Femur (tissue), 1 donor: ENCODE data around the gene MACROH2A1.

Experiments
- DNase-seq: peaks from one replicate; pipeline ENCODE4 v3.0.0-alpha.2; 2017

MACROH2A1 gene

GRCh38 chr5:135349886-135350285 is 49.1 kb downstream of the MACROH2A1 start:
- no peak for DNase-seq

DNA sequence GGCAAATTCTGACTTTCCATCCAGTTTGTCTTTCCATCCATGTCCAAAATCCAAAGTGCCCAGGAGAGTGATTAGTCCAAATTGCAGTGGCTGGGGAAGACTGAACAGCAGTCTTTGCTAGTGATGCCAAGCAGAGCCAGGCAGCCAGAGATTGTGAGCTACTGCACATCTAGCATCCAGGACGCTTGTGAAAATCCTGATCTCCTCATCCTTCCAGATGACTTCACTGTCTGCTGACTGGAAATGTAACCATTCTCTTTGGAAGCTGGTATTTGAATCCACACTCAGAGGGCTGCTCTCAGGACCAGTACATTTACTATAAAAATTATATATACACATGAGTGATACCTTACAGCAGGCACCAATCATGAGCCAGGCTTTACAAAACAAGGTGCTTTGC is 49.6 kb downstream of the MACROH2A1 start:
- DNase-seq, result peak; percentile 6

DNA sequence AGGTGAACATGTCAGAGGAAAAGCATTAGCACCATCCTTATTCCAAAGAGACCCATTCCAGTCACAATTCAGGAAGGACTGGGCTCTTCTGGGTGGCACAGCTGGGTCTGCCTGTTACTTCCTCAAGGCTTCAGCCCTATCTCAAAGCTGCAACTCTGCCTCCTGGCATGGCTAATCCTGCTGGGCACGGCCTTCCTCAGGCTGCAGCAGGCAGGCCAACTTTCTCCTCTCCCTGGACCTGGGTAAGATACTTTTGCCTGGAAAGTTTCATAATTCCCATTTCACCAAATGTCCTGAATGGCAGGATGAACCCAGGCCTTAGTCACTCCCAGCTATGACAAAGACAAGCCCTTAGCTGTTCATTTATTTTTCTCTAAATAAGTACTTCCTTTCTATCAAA is 50.1 kb downstream of the MACROH2A1 start:
- DNase-seq, result peak; percentile 5

GRCh38 chr5:135347392-135347791 is 51.6 kb downstream of the MACROH2A1 start:
- DNase-seq, result no peak

GRCh38 chr5:135345956-135346731 is 52.9 kb downstream of the MACROH2A1 start:
- DNase-seq, result no peak

DNA sequence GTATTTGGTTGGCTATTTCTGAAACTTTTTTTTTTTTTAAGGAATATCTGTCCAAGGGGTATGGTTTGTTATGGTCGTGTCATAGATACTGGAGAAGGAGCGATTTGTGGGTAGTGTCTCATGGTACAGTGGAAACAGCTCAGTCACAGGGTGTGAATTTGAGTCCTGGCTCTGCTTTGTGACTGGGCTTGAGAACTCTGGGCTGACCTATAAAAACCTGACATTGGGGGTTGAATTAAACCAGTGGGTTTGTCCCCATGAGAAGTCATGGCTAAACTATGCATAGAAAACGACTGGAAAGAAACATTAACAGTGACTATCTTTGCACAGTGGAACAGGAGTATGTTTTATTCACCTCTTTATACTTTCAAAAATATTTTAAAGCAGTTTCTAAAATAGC is 54.7 kb downstream of the MACROH2A1 start:
- DNase-seq, result no peak

- no peak for DNase-seq
These were observed 55.6 kb downstream of the MACROH2A1 start for GRCh38 chr5:135343413-135343812.

DNA sequence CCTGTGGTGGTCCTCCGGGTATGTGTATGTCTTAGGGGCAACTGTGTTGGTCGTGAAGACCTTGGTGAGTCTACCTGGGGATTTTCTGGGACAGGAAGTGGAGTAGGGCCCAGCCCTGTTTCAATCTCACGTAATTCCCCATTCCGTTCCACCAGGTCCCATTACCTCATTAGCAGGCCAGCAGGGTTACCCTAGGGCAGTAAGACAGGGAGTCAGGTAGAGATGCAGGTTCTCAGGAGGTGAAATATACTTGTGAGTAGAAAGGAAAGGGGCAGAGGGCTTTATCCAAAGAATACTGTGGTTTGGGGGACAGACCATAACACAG is 56.5 kb downstream of the MACROH2A1 start:
- DNase-seq, result no peak

DNA sequence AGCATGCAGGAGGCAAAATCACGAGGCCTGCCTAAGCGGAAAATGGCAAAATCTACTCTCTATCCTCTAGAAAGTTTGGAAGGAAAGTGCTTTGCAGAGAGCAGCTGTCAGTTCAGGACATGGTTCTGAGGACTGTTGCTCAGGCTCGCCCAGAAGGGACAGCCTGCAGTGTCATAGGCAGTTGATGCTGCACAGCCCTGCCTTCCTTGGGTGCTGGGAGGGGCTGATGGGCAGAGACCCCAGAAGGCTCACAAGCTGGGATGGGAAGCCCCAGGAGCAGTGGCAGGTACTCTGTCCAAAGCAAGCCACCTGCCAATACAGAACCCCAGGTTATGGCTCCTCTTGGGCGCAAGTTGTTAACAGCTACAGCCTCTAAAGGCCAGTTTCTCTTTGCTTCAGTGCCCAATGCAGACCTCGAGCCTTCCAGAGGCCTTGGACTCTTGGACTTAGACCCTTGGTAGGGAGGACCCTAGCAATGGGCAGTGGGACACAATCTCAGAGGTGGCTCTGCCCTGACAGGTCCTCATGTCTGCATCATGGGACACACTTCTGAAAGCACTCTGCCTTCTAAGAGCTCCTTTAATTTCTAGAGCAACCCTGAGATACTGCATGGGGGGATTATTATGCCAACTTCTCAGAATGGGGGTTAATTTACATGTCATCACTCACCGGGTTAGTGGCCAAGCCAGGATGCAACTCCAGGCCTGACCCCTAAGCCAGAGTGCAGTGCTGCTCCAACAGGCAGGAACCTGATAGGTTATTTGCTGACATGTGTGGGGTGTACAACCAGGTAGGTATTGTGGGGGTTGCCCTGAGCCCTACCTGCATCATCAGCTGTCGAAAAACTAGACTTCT is 57.1 kb downstream of the MACROH2A1 start:
- DNase-seq, result no peak

- no peak for DNase-seq
These were observed 57.9 kb downstream of the MACROH2A1 start for GRCh38 chr5:135341016-135341666.

GRCh38 chr5:135340568-135340967 is 58.5 kb downstream of the MACROH2A1 start:
- no peak for DNase-seq

DNA sequence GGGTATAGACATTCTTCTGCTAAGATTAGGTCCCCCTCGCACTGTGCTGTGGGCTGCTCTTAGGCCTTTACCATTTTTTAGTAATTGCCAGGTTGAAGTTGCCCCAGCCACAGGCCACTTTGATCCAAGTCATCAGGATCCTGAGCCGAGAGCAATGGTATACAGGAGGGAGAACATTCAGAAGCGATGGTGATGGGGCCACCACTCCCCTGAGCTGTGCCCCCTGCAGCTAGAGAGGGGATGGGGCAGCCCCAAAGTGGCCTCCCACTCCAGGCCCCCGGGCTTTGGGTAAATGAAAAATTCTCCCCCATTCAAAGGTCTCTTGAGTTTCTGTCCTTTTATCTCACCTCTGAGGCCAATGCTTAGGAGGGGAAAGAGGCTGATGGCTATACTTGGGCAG is 59.4 kb downstream of the MACROH2A1 start:
- no peak for DNase-seq

DNA sequence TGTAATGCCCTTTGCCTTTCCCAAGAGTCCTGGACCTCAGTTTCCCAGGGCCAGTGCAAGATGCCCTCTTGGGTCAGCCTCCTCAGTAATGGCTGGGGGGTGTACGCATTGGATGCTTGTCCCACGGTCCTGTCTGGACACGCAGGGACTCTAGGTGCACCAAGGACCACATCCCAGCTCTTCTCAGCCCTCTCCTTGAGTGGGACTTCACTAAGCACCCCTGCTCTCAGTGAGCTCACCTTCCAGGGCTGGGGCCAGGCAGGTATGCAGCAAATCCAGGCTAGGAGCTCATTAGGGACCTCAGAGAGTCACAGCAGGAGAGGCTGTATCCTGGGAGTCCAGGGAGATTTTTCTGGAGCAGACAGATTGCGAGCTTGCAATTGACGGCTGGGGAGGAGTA is 59.8 kb downstream of the MACROH2A1 start:
- no peak for DNase-seq

DNA sequence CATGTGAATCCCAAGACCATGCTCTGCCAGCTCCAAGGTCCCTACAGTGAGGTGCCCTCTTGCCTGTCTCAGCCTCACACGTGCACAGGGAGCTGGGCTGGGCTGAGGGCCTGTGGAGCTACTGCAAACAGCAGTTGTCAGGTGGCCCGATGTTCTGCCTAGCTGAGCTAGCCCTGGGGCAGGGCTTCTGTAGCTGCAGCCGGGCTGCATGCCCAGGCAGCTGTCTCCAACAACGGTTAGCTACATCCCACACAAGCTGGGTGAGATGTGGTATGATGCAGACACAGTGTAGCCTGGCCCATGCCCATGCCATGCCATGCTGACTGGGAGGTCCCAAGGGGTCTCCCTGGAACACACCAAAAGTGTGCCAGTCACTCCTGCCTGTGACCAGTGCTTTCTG is 62.0 kb downstream of the MACROH2A1 start:
- DNase-seq, result peak; percentile 56

GRCh38 chr5:135335031-135335828 is 63.8 kb downstream of the MACROH2A1 start:
- no peak for DNase-seq

DNA sequence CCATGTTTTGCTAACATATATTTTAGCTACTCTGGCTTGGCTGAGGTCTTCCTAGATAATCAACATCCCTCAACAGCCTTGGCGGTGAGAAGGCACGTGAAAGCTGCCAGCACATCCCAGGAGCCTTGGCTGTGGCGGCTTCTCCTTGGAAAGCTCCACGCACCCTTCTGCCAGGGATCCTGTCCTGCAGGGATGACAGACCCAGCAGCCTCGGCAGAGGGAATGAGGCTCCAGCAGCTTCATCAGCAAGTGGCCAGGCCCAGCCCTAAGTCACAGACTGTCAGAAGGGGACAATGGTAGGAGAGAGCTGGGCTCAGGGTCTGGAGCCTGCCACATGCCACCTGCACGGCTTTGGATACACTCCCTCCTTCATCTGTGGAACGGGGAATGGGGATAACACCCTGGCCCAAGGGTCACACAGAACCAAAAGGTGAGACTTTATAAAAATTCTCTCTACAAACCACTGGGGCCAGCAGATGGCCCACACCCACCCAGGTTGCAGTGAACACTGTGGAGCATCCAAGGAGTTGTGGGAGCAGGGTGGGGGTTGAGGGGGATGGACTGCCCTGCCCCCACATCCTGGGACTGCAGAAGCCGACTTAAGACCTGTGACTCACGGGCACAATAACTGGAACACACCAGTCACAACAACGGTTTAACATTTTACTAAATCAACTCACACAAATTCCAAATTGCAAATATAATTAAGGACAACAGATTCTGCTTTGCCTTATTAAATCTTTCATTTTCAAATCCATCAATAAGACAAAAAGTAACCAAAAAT is 65.1 kb downstream of the MACROH2A1 start:
- no peak for DNase-seq

DNA sequence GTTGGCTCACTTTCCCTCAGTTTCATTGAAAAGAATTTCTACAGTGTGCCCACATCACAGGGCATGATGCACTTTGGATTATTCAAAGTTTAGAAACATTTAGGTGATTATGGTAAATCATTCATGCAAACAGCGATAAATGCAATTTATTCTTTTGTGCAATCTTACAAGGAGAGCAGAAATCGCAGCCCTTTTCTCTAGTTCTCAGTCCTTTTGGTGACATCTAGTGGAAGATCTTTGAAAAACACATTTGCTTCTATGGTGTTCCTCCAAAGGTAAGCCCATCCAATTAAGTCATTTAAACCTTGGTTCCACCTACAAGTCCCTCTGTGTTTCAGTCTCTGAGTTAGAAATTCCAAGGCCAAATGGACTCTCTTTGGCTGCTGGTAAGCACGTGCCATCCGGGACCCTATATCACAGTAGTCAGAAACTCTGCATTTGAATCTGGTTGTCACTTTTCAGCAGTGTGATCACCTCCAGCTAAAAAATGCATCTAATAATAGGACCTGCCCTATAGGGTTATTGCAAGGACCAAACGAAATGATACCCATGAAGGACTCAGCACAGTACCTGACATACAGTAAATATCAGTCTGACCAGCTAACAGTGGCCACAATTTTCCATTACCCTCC is 66.4 kb downstream of the MACROH2A1 start:
- no peak for DNase-seq

DNA sequence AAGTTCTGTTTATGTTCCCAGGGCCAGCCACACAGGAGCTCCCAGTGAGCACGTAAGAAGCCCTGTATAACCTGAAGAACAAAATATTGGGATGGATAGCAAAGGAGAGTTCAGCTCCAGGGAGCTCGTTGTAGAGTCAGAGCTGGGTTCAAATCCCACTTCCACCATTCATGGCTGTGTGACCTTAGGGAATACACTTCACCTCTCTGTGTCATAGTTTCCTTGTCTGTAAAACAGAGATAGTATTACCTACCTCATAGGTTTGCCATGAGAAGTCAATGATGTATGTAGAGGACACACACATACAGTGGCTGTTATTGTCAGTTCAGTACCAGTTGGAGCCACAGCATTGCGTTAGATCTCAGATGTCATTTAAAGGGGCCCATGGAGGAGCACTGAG is 67.4 kb downstream of the MACROH2A1 start:
- DNase-seq, result no peak

GRCh38 chr5:135330798-135331096 is 68.3 kb downstream of the MACROH2A1 start:
- DNase-seq, result no peak

GRCh38 chr5:135329913-135330797 is 68.9 kb downstream of the MACROH2A1 start:
- DNase-seq, result no peak
